GM19438 (cell line): ENCODE results near the gene VCX2.
"Not testable (repeated sequence)": the region's sequence is repeated elsewhere in the genome, so short reads cannot be mapped to it uniquely, and the experiment has no call there.

Experiments used
- ATAC-seq: cut with Tn5 transposase; IDR thresholded peaks from one replicate; pipeline ENCODE4 v1.9.1; 2021; ENCODE audit warnings: low read depth; ENCODE audit not compliant: unreplicated experiment

Gene VCX2

DNA sequence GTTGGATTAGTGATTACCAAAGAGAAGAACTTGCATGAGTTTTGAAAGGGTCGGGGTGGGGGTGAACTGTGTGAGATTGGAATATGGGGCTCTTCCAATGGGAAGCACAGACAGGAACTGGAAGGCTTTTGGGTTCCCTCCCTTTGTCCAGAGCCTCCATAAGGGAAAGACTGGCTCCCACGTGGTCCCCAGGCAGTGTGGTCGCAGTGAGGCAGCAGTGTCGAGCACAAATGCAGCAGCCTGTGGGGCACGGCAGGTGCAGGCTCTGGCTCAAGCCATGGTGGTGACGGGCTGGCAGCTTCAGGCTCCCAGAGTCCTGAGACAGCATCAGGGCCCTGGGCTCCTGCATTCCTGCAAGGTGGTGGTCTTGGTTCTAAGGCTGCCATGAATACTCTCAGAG lies 45.5 kb downstream of the VCX2 start:
- no peak for ATAC-seq

DNA sequence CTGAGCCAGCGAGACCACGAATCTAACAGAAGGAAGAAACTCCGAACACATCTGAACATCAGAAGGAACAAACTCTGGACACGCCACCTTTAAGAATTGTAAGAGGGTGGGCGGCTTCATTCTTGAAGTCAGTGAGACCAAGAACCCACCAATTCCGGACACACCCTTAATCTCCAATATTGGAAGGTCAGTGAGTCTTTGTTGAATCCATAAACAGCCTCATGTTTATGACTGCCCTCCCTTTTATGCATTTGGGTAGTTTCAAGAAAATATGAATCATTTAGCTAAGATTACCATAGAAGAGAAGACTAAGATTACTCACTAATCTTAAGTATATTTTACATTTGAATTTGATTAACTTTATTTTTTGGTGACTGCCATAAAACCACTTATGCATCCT lies 48.5 kb downstream of the VCX2 start:
- no peak for ATAC-seq

DNA sequence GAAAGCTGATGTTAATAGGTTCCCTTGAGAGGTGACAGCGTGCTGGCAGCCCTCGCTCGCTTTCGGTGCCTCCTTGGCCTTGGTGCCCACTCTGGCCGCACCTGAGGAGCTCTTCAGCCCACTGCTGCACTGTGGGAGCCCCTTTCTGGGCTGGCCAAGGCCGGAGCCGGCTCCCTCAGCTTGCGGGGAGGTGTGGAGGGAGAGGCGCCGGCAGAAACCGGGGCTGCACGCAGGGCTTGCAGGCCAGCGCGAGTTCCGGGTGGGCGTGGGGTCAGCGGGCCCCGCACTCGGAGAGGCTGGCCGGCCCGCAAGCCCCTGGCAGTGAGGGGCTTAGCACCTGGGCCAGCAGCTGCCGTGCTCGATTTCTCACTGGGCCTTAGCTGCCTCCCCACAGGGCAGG lies 49.7 kb downstream of the VCX2 start:
- ATAC-seq = not testable (repeated sequence)
